Caco-2 (cell line): ENCODE results near the gene LRRC46. TPM values are rescaled to one million over a fixed set of nuclear protein-coding genes. Genes with fewer than 3 reads are reported as not detected.

Experiments
- BruUV-seq: library from RNA; stranded (reverse); fragments of 400-500 nt; replicated peaks from 2 replicates; lab custom pipeline; 2021; lab: Mats Ljungman, UMichigan
- CTCF ChIA-PET: fragments of 300-600 bp; sonication (Branson Sonifier 250); formaldehyde crosslinking; loops from one replicate; lab custom pipeline; 2022; ENCODE audit warnings: antibody characterized with exemption; lab: Charles Lee
- POLR2A ChIA-PET: fragments of 300-600 bp; sonication (Branson Sonifier 250); formaldehyde crosslinking; loops from one replicate; lab custom pipeline; 2022; ENCODE audit warnings: antibody characterized with exemption; lab: Charles Lee
- DNase-seq, 2 experiments: peaks; one replicate each; pipeline versions ENCODE4 v3.0.0 to v3.0.0-alpha.2; 2020 to 2022
- H3K27me3 ChIP-seq: replicated peaks from 2 replicates; pipeline ENCODE4 v1.6.0; 2011; ENCODE audit warnings: low read length; ENCODE audit not compliant: control insufficient read depth, insufficient read depth
- H3K36me3 ChIP-seq: 2 replicates; pipeline ENCODE4 v1.5.1; 2011; ENCODE audit warnings: low read length; ENCODE audit not compliant: control insufficient read depth, insufficient read depth
- H3K4me1 ChIP-seq: fragments of 250-450 bp; sonication (Bioruptor Pico); 2 replicates; pipeline ENCODE4 v1.5.1; 2020; ENCODE audit warnings: mild to moderate bottlenecking
- H3K4me3 ChIP-seq: 2 replicates; pipeline ENCODE4 v1.5.1; 2011; ENCODE audit warnings: low read depth, mild to moderate bottlenecking, control low read depth, low read length
- H3K9me3 ChIP-seq: fragments of 250-450 bp; sonication (Bioruptor Pico); 2 replicates; pipeline ENCODE4 v1.5.1; 2020; ENCODE audit warnings: mild to moderate bottlenecking, moderate library complexity
- H3K27ac Mint-ChIP-seq: one replicate; pipeline ENCODE4 v1.8.0; 2022; ENCODE audit warnings: mixed read lengths; ENCODE audit not compliant: unreplicated experiment
- H3K27me3 Mint-ChIP-seq: one replicate; pipeline ENCODE4 v1.8.0; 2022; ENCODE audit warnings: mixed read lengths; ENCODE audit not compliant: insufficient read depth, unreplicated experiment
- H3K36me3 Mint-ChIP-seq: one replicate; pipeline ENCODE4 v1.8.0; 2022; ENCODE audit warnings: mild to moderate bottlenecking, mixed read lengths; ENCODE audit not compliant: insufficient read depth, unreplicated experiment
- H3K4me1 Mint-ChIP-seq: one replicate; pipeline ENCODE4 v1.8.0; 2022; ENCODE audit warnings: low read depth, mixed read lengths; ENCODE audit not compliant: unreplicated experiment
- H3K4me3 Mint-ChIP-seq: one replicate; pipeline ENCODE4 v1.8.0; 2022; ENCODE audit warnings: mild to moderate bottlenecking, moderate library complexity, mixed read lengths; ENCODE audit not compliant: unreplicated experiment
- H3K9me3 Mint-ChIP-seq: one replicate; pipeline ENCODE4 v1.8.0; 2022; ENCODE audit warnings: mixed read lengths; ENCODE audit not compliant: unreplicated experiment
- intact Hi-C: fragments of 100-400 bp; cut with micrococcal nuclease; formaldehyde crosslinking; loops from one replicate; pipeline ENCODE4 v1.10.0; 2022; ENCODE audit not compliant: unreplicated experiment
- total RNA-seq: library from RNA; stranded (reverse); gene quantifications from 2 replicates; pipeline ENCODE4 v1.2.3, GENCODE V29; 2022
- TF ChIP-seq, protein P1 (sequence below), 2 experiments: fragments of 200-600 bp in 1 of 2; IDR thresholded peaks; 1 replicate in 1 of 2; 2 replicates in 1 of 2; pipeline versions ENCODE4 v1.5.1 to v1.8.0; 2011 to 2022; ENCODE audit warnings: antibody characterized with exemption in 1 of 2, control low read depth in 1 of 2, inconsistent platforms in 1 of 2, low read depth in 1 of 2, low read length in 1 of 2, mild to moderate bottlenecking in 1 of 2, moderate library complexity in 1 of 2; ENCODE audit not compliant: insufficient read depth in 1 of 2, severe bottlenecking in 1 of 2, unreplicated experiment in 1 of 2

Gene LRRC46
- total RNA-seq, 1 experiment from 2014 or later, result 2.3 TPM

DNA sequence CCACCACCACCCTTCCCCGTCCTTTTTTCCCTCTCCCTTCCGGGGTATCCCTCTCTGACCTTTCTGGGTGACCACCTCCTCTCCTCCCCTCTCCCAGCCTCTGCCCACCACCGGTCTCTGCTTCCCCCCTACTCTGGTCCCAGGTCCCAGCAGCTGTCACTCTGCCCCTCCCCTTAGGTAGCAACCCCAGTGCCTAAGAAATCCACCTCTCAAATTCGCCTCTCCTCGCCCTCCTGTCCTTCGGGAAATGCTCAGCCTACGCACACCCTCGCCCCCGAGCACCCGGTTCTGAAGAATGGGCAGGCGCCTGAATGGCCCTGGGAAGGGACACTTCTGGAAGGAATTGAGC lies 20.3 kb downstream of the LRRC46 start:
- H3K27ac Mint-ChIP-seq, result no peak overlapping the region
- H3K36me3 Mint-ChIP-seq, result peaks cover 21% of the 10 kb centered on the region
- H3K9me3 Mint-ChIP-seq, result no peaks in the 10 kb centered on the region
- Histone ChIP-seq H3K4me1 (peaks cover 12% of the 10 kb centered on the region), H3K4me3 (no peak overlapping the region), H3K36me3 (no peaks in the 10 kb centered on the region), H3K27me3 (no peaks in the 10 kb centered on the region), H3K9me3 (no peaks in the 10 kb centered on the region)
- peaks cover 12% of the 10 kb centered on the region for H3K27me3 Mint-ChIP-seq
- DNase-seq, result no peak
- ChIA-PET POLR2A (interaction anchor here (0.7 to 2.9 kb wide), 7 partner anchors 11 to 90 kb away, joined by 4 to 25 read pairs (median 11); partner anchors contain the start of genes LRRC46, MRPL10, PNPO and SCRN2), CTCF (interaction anchor here (0.6 to 14.0 kb wide), 11 partner anchors 10 to 197 kb away, joined by 3 to 904 read pairs (median 4); partner anchors contain the start of genes SCRN2 and SP2)
- H3K4me1 Mint-ChIP-seq, result peaks cover 23% of the 10 kb centered on the region
- TF ChIP-seq, protein P1, sequence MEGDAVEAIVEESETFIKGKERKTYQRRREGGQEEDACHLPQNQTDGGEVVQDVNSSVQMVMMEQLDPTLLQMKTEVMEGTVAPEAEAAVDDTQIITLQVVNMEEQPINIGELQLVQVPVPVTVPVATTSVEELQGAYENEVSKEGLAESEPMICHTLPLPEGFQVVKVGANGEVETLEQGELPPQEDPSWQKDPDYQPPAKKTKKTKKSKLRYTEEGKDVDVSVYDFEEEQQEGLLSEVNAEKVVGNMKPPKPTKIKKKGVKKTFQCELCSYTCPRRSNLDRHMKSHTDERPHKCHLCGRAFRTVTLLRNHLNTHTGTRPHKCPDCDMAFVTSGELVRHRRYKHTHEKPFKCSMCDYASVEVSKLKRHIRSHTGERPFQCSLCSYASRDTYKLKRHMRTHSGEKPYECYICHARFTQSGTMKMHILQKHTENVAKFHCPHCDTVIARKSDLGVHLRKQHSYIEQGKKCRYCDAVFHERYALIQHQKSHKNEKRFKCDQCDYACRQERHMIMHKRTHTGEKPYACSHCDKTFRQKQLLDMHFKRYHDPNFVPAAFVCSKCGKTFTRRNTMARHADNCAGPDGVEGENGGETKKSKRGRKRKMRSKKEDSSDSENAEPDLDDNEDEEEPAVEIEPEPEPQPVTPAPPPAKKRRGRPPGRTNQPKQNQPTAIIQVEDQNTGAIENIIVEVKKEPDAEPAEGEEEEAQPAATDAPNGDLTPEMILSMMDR (IDR thresholded peaks at IDR 0.05; ENCODE audit: insufficient read depth in 1 of 2, low read depth in 1 of 2, low read length in 1 of 2, severe bottlenecking in 1 of 2, unreplicated experiment in 1 of 2), result no peak
- intact Hi-C loops, result loop anchor here (1.0 kb wide), 3 partner anchors 8 to 33 kb away; no protein-coding TSS in a partner anchor
- H3K4me3 Mint-ChIP-seq, result peak overlapping the region; percentile 90
- BruUV-seq, result no TSS peak

DNA sequence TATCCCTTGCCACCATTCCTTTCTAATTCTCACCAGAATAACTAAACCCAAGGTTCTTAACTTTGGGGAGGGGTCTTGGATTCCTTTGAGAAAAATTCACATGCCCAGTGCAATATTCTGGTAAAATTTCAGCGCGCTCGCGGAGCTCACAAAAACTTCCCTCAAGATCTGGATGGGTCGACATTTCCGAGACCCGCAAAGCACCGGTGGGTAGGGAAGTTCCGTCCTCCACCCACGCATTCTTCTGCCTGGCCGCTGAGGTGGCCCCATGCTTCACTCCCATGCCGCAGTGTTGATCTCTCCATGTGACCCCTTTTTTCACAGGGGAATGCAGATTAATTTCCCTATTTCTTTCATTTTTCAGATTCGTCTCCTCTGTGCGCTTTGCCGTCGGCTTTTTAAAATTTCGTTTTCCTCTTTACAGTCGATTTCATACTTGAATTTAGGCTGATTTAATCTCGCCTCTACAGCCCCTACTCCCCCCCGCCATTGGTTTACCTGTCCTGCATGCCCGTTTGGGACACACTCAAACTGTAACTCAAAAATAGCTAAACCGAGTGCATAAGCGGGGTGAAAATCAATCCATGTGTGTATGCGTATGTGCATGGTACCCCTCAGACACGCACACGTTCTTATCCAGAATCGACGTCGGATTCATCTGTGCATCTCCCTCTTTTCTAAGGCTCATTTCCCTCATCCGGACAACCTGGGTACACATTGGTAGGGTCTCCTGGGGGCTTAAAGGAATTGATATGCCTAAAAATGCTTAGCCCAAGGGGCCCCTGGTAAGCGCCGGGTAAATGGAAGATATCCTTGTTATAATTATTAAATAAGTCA lies 20.9 kb downstream of the LRRC46 start:
- CTCF ChIA-PET, result interaction anchor here (0.6 to 14.0 kb wide), 7 partner anchors 10 to 62 kb away, joined by 3 to 904 read pairs (median 5); partner anchors contain the start of genes SCRN2 and SP2

DNA sequence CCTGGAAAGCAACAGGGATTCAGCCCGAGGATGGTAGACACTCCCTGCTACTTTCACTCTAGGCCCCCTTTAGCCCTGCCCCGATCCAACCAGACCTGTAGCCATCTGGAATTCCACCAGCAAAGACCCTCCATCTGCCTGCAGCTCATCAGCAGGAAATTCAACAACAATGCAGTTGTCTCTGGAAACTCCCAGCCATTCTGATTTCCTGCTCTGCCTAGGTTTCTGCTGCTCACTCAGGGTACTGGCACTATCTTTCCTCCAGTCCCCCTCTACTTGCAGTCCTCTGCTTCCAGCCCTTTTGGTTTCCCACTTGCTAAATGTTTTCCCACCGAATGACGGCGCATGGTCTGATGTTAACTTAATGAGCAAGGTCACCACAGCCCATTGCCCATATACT lies 22.1 kb downstream of the LRRC46 start:
- CTCF ChIA-PET, result interaction anchor here (1.0 to 1.4 kb wide), 2 partner anchors 11 to 36 kb away, joined by 3 to 5 read pairs; no protein-coding TSS in a partner anchor
- POLR2A ChIA-PET, result no interaction called here
- H3K4me1 Mint-ChIP-seq, result peaks cover 23% of the 10 kb centered on the region

More for the DNA sequence above, 20.9 kb downstream of the LRRC46 start:
- peaks cover 12% of the 10 kb centered on the region for H3K27me3 Mint-ChIP-seq
- Histone ChIP-seq H3K27me3 (no peaks in the 10 kb centered on the region), H3K9me3 (no peaks in the 10 kb centered on the region), H3K4me1 (peaks cover 12% of the 10 kb centered on the region), H3K4me3 (no peak overlapping the region), H3K36me3 (no peaks in the 10 kb centered on the region)
- no peak overlapping the region for H3K27ac Mint-ChIP-seq
- H3K4me3 Mint-ChIP-seq, result peak overlapping the region; percentile 90
- no peaks in the 10 kb centered on the region for H3K9me3 Mint-ChIP-seq
- no peak for DNase-seq
- peaks cover 23% of the 10 kb centered on the region for H3K4me1 Mint-ChIP-seq
- intact Hi-C loops, result no loop called here
- TF ChIP-seq, protein P1 (IDR thresholded peaks at IDR 0.05; ENCODE audit: insufficient read depth in 1 of 2, low read depth in 1 of 2, low read length in 1 of 2, severe bottlenecking in 1 of 2, unreplicated experiment in 1 of 2), result no peak
- H3K36me3 Mint-ChIP-seq, result peaks cover 17% of the 10 kb centered on the region
- POLR2A ChIA-PET, result interaction anchor here (0.7 to 2.9 kb wide), 2 partner anchors 31 to 33 kb away, joined by 9 to 25 read pairs; no protein-coding TSS in a partner anchor
- no TSS peak for BruUV-seq

More for the DNA sequence above, 22.1 kb downstream of the LRRC46 start:
- Histone ChIP-seq H3K4me1 (peaks cover 12% of the 10 kb centered on the region), H3K4me3 (no peak overlapping the region), H3K27me3 (no peaks in the 10 kb centered on the region), H3K36me3 (no peaks in the 10 kb centered on the region), H3K9me3 (no peaks in the 10 kb centered on the region)
- Mint-ChIP-seq H3K4me3 (no peak overlapping the region), H3K36me3 (peaks cover 17% of the 10 kb centered on the region), H3K9me3 (no peaks in the 10 kb centered on the region), H3K27ac (no peak overlapping the region), H3K27me3 (peaks cover 12% of the 10 kb centered on the region)
- intact Hi-C loops, result no loop called here
- no TSS peak for BruUV-seq
- TF ChIP-seq, protein P1 (IDR thresholded peaks at IDR 0.05; ENCODE audit: insufficient read depth in 1 of 2, low read depth in 1 of 2, low read length in 1 of 2, severe bottlenecking in 1 of 2, unreplicated experiment in 1 of 2), result no peak
- DNase-seq, result no peak
